Activated T-cell treated with anti-CD3 and anti-CD28 coated beads for 24 hours (primary cell): Measurements from ENCODE around the gene TSPAN18.

Experiments
- DNase-seq: peaks from one replicate; pipeline ENCODE4 v3.0.0-alpha.2; 2020; ENCODE audit warnings: low read depth

TSPAN18 gene

DNA sequence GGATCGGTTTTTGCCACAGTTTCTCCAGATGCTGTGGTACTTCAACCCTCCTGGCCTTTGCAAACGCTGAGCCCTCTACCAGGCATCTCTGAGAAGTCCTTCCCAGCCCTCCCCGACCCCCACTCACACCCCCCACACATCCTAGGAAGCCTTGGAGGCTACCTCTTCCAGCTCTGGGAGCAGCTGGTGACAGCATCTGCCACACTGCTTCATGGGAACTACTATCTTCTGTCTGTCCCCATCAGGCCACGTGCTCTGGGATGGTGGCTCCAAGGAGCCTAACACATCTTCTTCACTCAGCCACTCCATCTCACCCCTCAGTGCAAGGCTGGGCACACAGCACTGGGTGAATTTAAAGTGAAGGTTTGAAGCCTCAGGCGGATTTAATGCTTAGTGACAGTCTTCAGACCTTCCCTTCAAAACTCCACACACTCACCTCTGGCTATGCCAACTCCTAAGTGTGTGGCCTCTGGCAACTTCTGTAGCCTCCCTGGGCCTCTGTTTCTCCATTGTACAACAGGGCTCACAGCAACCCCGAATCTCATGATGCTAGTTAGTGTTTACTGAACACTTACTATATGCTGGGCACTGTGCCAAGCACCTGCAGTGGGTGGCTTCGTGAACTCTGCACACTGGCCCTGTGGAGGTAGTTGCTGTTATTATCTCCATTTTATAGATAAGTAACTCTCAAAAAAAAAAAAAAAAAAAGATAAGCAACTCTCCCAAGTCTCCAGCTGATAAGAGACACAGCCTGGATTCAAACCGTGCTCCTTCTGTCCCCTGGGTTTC, 231.2 kb downstream of the TSPAN18 start:
- DNase-seq, result no peak

DNA sequence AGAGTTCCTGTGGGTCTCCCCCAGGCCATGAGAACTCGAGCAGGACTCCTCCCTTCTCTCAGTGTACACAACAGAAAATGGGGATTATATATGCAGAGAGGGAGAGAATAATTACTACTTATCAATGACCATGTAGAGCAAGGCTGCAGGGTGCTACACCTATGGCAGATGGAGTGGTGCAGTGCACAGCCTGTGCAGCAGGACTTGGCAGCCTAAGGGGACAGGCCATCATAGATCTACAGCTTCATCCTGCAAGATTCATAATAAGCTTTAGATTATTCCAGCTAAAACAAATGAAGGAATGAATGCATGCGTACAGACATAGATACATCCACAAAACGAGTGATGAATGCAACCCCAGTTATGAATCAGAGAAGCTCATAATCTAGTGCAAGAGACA, 232.3 kb downstream of the TSPAN18 start:
- DNase-seq, result no peak

DNA sequence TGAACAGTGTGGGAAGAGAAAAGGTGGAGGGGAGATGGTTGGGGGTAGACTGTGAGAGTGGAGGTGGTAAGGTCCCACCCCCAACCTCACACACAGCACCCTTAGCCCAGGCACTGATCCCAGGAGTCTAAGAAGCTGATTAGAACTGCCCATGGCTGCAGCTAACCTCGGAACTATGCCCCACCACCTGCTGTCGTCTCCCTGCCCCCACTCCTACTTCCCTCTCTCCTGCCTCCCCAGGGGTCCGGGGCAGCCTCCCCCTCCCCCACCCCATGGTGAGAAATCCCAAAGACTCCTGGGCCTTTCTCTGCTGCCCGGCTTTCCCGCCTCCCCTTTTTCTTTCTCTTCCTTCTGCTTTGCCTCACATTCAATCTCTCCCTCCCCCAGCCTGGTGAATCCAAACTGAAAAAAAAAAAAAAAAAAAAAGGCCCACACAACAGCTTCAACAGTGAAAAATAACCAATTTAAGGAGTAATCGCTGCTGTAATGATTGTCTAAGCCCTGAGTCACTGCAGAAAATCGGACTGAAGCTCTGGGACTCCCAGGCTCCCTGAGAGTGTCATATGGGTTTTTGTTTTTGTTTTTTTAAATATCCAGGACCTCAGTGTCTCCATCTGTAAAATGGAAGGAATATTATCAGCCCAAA, 233.6 kb downstream of the TSPAN18 start:
- DNase-seq, result no peak

DNA sequence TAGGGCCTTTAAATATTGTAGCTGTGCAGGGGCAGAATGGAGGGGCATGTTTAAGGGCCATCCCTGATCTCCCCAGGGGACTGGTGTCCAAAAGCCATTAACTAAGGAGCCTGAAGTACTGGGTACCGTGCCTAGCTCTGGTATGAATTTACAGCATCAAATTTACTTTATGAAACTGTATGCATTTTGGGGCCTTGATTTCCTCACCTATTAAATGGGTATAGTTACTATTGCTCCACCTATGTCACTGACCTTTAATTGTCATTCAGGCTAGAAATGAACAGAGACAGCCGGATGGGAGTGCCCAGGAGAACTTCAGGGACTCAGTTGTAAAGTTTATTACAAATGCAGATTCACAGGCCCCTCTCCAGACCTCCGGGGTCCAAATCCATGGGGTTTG, 235.7 kb downstream of the TSPAN18 start:
- no peak for DNase-seq

DNA sequence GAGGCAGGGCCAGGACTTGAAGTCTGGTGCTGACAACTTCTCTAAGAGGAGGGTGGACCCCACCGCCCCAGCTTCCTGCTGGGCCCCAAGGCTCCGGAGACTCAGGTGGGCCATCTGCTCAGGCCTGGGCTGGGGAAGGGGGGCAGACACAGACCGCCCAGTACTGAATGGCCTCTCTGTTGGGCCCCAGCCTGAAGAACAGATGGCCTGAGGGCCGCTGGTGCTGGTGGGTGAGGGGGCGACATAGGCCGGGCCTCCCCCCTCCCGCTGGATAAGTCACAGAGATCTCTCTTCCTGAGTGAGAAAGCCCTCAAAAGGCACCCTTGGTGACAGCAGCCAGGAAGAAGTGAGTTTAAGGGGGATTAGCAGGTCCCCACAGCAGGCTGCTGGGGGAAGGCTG, 236.4 kb downstream of the TSPAN18 start:
- no peak for DNase-seq

DNA sequence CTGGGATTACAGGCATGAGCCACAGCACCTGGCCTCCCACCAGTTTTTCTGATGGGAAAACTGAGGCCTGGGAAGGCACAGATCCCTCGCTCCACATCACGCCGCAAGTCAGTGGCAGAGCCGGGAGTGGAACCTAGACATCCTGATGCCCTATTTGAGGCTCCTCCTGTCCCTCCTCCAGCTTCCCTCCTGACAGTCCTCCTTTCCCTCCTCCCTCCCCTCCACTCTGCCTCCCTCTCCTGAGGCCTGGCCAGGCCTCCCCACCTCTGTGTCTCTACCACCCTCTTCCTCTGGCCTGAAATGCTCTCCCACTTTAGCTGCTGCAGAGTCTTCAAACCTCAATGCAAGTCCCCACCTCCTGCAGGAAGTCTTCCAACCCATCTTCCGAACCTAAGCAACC, 237.2 kb downstream of the TSPAN18 start:
- no peak for DNase-seq

DNA sequence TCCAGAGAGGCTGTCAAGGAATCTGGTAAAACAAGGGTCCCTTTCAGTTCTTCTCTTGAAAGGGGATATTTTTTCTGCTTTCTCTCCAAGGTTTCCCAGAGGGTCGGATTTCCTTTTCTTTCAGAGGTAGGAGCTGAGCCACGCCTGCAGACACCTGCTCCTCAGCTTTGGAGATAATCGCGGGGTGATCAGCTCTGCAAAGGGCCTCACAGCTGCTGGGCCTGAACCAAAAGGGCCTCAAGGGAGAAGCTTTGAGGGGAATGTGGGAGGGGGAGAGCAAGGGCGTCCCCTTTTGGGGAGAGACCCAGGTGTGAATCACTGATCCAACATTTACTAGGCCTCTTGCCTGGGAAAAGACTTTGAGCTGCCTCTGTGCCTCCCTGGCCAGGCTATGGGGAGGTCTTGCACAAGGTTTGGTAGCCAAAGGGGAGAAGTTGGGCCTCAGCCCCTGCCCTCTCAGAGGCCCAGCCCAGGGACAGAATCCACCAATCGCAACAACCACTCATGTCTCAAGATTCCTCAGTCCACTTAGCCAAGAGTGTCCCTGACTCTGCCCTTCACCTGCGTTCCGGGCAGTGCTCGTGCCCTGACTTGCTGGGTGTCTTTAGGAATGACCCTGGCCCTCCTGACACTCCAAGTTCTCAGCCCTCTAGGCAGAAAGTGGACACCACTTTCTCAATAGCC, 237.9 kb downstream of the TSPAN18 start:
- no peak for DNase-seq

DNA sequence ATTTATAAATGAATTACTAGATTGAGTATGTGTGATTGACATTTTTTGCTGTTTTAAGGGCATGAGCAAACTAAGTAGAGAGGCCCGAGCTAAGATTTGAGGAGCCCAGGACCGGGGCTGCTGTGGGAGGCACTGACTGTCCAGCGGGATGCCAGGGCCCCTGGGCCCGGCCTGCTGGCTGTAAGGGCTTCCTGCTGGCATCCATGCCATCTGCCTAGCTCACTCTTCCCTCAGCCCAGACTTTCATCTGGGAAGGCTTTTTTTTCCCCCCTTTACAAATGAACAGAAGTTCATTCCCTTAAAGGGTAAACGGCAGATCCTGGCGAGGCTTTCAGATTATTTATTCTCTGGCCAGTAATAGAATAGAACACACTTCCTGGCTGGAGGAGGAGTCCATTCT, 239.9 kb downstream of the TSPAN18 start:
- no peak for DNase-seq

DNA sequence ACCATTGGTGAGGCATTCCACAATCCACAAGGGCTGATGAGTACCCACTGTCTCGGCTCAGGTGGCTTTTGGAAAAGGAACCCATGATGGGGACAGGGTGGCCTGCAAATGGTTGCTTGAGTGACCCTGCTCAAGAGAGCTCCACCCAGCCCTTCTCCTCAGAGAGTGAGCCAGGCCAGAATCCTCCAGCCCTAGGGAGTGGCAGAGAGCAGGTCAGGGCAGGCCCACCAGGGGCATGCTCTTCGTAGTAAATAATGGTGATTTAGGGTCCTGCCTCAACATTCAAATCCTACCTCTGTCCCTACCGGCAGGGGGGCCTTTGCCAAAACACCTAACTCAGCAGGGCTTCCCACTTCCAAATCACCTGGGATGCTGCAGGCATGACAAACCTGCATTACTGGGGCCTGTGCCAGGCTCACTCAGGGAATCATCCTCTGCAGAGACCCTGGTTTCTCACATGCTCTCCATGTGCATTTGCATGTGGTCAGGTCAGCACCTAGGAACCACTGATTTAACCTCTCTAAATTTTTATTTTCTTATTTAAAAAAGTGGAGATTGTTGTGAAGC, 241.3 kb downstream of the TSPAN18 start:
- DNase-seq, result no peak

DNA sequence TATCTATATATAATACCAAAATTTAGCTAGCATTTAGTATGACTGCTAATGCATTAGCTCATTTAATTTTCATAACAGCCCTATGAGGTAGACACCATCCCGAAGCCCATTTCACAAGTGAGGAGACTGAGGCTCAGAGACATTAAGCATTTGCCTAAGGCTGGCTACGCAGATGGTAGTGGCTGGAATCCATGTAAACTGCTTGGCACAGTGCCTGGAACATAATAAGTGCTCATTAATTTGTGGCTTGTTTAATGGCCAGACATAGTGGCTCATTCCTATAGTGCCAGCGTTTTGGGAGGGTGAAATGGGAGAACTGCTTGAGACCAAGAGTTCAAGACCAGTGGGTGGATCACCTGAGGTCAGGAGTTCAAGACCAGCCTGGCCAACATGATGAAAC, 241.7 kb downstream of the TSPAN18 start:
- DNase-seq, result no peak

DNA sequence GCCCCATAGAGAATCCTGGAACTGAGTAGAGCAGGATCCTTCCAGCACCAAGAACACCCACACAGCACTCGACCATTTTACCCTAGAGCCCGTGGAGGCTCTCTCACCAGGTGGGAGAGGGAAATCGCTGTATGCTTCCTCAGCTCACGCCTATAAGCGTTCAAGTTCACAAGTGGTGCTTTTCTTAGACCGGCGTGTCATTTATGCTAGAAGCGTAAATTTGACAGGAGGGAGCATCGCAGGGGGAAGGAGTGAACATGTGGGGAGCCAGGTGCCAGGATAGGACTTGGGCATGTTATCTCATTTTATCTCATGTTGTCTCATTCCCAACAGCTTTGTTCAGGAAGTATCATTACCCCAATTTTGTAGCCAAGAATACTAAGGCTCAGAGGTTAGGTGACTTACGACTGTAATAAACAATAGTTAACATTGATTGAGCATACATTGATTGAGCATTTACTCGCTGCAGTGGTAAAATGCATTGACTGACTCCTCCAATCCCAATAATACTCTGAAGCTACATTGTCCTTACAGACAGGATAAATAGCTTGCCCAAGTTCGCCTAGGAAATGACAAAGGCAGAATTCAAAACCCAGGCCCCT, 243.0 kb downstream of the TSPAN18 start:
- no peak for DNase-seq

DNA sequence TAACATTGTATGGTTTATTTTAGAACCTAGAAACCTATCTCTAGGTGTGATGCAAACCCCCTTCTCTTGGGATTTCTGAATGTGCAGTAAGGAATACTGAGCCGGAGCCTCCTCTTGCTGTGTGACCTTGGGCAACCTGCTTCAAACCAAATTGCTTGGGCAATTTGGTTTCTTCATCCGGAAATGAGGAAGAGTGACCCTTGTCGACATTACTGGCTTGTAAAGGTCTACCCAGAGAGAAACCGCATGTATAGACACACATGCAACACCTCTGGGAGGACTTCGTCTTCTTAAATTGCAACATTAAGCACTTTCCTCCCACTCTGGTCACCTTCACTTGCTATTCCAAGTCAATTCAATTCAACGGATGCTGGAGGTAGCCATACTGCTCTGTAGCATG, 243.5 kb downstream of the TSPAN18 start:
- DNase-seq, result no peak

DNA sequence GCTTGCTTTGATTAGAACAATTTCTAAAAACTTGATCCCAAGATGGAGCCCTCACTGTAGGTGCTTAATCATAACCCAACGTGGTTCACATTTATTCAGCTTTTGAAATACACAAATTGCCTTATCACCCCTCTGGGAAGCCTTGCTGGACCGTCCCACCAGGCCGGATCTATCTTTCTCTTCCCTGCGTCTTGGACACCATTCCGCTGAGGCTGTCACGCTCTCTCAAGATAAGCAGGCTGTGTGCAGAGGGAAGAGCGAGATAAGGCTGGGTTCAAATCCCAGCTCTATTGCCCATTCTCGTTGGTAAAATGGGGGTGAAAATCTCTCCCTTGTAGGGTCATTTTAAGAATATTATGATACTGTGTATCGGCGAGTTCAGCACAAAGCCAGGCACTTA, 244.4 kb downstream of the TSPAN18 start:
- no peak for DNase-seq

DNA sequence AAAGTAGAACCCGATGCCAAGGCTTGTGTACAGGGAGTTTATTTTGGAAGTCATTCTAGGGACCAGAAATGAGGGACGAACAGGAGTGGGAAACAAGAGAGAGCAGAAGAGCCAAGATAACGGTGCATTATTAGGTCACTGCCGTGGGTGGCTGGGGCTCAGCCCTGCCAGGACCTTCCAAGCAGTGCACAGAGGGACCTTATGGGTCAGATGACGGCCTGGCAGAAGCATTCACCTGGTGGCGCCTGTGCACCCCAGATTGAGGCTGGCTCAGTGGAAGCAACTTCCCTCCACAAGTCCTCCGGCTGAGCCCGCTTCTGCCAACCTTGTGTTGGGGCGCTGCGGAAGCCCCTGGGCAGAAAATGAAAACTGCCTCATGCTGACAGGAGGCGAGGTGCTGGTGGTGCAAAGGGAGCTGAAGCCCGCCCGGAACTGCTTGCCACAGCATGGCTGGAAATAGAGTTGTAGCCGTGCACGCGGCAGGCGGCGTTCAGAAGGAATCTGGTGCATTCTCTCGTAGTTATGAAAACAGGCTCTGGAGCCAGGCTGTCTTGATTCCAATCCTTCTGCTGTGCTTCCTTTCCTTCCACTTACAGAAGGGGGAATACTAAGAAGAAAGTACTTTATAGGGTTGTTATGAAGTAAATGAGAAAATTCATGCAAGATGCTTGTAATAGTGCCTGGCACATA, 246.1 kb downstream of the TSPAN18 start:
- DNase-seq, result no peak

DNA sequence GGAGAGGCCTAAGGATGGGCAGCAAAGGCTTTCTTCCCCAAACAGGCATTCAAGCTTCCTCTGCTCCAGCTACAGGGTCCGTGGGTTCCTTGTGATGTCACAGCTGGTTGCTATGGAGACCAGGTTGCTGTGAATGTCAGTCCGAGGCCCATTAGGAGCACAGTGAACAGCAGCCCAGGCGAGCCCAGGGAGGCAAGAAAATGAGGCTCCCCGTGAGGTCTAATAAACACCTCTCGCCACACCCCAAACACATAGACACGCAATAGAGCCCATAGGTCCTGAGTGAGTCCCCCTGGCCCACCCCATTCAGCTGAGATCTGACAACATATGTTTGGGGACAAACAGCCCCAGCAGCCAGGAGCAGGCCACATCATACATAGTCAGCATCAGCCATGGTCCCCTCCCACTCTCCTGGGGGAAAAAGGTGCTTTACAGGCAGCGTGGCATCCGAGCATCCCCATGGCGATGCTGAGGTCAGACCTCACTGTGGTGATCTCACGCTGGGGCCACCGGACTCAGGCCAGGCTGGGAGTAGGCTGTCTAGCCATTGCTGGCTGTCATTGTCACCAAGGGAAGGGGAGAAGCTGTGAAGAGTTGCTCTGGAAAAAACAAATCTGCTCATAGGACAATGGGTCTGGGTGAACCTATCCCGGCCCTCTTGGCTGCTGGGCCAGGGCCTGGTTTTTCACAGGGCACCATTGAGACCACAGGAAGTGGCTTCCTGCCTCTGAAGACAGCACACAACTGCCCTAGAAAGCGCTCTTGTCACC, 247.1 kb downstream of the TSPAN18 start:
- no peak for DNase-seq

DNA sequence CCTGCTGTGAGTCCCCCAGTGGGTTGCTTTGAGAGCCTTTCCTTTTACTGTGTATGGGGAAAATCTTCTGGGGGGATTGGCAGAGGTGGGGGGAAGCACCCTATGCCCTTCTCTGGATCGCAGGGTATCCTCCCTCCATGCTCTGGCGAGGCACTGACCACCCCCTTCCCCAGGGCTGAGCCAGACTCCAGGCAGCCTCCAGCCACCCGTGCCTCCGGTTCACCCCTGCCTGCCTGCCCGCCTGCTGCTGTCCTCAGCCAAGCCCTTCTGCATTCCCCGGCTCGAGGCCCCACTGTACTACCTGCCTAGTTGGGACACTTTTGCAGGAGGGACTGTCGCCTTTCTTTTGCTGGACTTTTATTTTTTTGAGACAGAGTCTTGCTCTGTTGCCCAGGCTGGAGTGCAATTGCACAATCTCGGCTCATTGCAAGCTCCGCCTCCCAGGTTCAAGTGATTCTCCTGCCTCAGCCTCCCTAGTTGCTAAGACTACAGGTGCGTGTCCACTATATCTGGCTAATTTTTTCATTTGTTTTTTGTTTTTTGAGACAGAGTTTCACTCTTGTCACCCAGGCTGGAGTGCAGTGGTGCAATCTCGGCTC, 247.7 kb downstream of the TSPAN18 start:
- DNase-seq, result no peak

DNA sequence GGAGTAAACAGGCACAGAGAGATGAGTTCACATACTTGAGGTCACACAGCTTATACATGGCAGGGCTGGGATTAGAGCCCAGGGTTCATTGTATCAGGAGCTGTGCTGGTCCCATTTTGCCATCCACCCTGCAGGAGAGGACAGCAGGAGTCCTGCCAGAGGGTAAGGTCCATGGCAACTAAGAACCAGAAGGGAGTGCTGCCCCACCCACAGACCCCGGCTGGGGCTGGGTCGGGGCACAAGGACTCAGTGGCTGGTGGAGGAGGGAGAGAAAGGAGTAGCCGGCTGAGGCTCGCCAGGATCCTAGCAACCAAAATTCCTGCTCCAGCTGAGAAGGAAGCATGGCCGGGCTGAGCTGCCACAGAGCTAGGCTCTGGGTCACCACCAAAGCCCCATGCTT, 249.8 kb downstream of the TSPAN18 start:
- no peak for DNase-seq

DNA sequence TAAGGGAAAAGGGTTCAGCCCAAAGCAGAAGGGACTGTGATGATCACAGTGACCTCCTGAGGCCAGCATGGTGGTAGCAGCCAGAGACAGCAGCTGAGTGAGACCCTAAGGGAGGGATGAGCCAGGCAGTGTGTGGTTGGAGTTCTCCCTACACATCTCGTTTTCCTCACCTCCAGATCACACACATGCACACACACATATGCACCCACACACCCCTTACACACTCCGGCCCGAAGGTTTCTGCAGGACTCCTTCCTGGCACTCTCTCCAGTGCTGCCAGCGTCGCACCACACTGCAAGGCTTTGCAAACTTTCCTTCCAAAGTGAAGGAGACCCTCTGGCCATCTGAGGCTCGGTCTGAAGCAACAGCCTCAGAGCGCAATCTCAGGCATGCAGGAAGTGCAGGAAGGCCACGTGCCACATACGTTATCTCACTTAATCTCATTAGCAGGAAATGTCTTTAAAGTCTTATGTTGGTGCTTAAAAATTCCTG, 250.8 kb downstream of the TSPAN18 start:
- DNase-seq, result no peak

DNA sequence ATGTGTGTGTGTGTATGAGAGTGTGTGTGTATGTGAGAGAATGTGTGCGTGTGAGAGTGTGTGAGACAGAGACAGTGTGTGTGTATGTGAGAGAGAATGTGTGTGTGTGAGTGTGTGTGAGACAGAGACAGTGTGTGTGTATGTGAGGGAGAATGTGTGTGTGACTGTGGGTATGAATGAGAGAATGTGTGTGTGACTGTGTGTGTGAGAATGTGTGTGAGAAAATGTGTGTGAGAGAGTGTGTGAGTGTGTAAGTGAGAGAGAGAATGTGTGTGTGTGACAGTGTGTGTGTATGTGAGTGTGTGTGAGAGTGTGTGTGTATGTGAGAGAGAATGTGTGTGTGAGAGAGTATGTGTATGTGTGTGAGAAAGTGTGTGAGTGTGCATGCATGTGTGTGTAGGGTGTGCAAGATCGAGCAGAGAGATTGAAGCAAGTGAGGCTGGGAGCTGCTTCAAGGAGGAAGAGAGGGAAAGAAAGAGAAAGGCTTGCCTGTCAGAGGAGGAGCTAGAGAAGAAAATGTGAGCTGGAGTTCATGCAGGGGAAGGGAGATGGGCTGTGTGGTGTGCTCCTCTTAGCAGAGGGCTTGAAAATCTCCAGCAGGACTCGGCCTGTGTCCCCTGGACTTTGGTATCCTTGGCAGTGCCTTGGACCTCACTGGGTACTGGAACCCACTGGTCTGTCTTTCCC, 251.7 kb downstream of the TSPAN18 start:
- no peak for DNase-seq

DNA sequence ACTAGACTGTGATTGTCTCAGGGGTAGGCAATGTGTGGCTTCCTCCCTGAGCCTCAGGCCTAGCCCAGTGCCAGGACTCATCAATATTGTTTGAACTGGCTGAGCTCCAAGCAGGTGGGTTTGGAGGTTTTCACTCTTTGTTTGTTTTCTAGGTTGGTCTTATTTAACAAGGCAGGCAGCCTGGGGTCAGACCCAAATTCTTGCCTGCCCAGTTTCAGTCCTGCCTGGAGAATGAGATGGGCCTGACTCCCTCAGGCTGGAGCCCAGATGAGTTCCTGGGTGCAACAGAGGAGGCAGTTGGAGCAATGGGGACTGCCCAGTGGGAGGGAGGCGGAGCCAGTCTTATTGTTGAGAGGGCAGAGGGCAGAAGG, 252.2 kb downstream of the TSPAN18 start:
- DNase-seq, result no peak
